Stomach smooth muscle (tissue), 2 donors: Measurements from ENCODE around the gene TNFAIP8L1.

Experiments used
- H3K27ac ChIP-seq: one replicate; pipeline ENCODE4 v1.7.0; 2013; ENCODE audit warnings: mild to moderate bottlenecking, low read length, inconsistent platforms
- H3K27me3 ChIP-seq, 2 donors: one replicate each; pipeline ENCODE4 v1.7.0; 2013; ENCODE audit warnings: low read length in 2 of 2; ENCODE audit not compliant: insufficient read depth in 2 of 2, control insufficient read depth in 1 of 2
- H3K36me3 ChIP-seq, 2 donors: one replicate each; pipeline ENCODE4 v1.7.0; 2013; ENCODE audit warnings: low read length in 2 of 2; ENCODE audit not compliant: control insufficient read depth in 2 of 2, insufficient read depth in 2 of 2
- H3K4me1 ChIP-seq: one replicate; pipeline ENCODE4 v1.7.0; 2013; ENCODE audit warnings: low read length; ENCODE audit not compliant: control insufficient read depth, insufficient read depth
- H3K4me3 ChIP-seq, 2 donors: one replicate each; pipeline ENCODE4 v1.7.0; 2013; ENCODE audit warnings: low read length in 2 of 2
- H3K9ac ChIP-seq, 2 donors: one replicate each; pipeline ENCODE4 v1.7.0; 2013; ENCODE audit warnings: low read length in 2 of 2, mild to moderate bottlenecking in 1 of 2
- H3K9me3 ChIP-seq, 2 donors: one replicate each; pipeline ENCODE4 v1.7.0; 2013; ENCODE audit warnings: low read length in 2 of 2; ENCODE audit not compliant: control insufficient read depth in 2 of 2
- donor health status: healthy.
- donor health status: Pancreatic carcinoma.

The TNFAIP8L1 gene

GRCh38 chr19:4597975-4598671, 41.2 kb upstream of the TNFAIP8L1 start:
- Histone ChIP-seq H3K9me3 (no peaks in the 10 kb centered on the region), H3K9ac (no peak overlapping the region), H3K27ac (no peak overlapping the region), H3K4me3 (peak overlapping the region in 1 of 2 donors; percentile 15), H3K4me1 (peaks cover 3% of the 10 kb centered on the region), H3K36me3 (no peaks in the 10 kb centered on the region), H3K27me3 (peaks cover 36 to 37% of the 10 kb centered on the region in 2 donors)

GRCh38 chr19:4598712-4599111, 40.6 kb upstream of the TNFAIP8L1 start:
- Histone ChIP-seq H3K27ac (no peak overlapping the region), H3K9ac (no peak overlapping the region), H3K36me3 (no peaks in the 10 kb centered on the region), H3K27me3 (peaks cover 36 to 37% of the 10 kb centered on the region in 2 donors), H3K9me3 (no peaks in the 10 kb centered on the region), H3K4me1 (peaks cover 3% of the 10 kb centered on the region), H3K4me3 (no peak overlapping the region)

GRCh38 chr19:4600082-4600481, 39.2 kb upstream of the TNFAIP8L1 start:
- no peaks in the 10 kb centered on the region for H3K36me3 ChIP-seq
- no peak overlapping the region for H3K27ac ChIP-seq
- H3K27me3 ChIP-seq: peaks cover 36 to 42% of the 10 kb centered on the region in 2 donors
- H3K9ac ChIP-seq: no peak overlapping the region
- H3K4me1 ChIP-seq: peaks cover 3% of the 10 kb centered on the region
- H3K4me3 ChIP-seq: no peak overlapping the region
- no peaks in the 10 kb centered on the region for H3K9me3 ChIP-seq

DNA sequence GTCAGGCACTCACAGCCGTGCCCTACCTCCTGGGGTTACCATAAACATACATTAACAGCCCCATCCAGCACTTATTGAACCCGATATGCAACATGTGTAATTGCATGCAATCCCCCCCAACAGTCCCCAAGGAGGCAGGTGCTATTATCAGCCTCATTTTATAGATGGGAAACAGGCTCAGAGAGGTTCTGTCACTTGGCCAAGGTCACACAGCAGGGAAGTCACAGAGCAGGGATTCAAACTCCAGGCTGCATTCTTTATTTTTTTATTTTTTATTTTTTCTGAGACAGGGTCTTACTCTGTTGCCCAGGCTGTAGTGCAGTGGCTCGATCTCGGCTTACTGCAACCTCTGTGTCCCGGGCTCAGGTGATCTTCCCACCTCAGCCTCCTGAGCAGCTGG, 38.4 kb upstream of the TNFAIP8L1 start:
- H3K9me3 ChIP-seq: no peaks in the 10 kb centered on the region
- H3K4me3 ChIP-seq: no peak overlapping the region
- peaks cover 3% of the 10 kb centered on the region for H3K4me1 ChIP-seq
- H3K36me3 ChIP-seq: no peaks in the 10 kb centered on the region
- no peak overlapping the region for H3K27ac ChIP-seq
- H3K27me3 ChIP-seq: peaks cover 36 to 43% of the 10 kb centered on the region in 2 donors
- no peak overlapping the region for H3K9ac ChIP-seq

DNA sequence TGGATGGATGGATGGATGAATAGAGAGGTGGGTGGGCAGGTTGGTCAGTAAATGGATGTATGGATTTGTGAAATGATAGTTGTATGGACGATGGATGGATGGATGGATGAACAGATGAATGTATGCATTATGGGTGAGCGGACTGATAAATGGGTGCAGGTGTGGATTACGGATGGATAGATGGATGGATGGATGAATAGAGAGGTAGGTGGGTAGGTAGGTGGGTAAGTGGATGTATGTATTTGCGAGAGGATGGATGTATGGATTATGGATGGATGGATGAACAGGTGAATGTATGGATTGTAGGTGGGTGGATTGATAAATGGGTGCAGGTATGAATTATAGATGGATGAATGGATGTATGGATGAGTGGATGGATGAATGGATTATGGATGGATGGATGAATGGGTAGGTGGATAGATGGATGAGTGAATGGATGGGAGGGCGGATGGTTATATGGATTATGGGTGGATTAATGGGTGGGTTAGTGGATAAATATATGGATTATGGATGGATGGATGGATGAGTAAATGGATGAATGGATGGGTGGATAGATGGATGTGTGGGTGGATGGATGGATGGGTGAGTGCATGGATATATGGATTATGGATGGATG, 37.0 kb upstream of the TNFAIP8L1 start:
- no peak overlapping the region for H3K27ac ChIP-seq
- no peak overlapping the region for H3K9ac ChIP-seq
- H3K27me3 ChIP-seq: peaks cover 35 to 42% of the 10 kb centered on the region in 2 donors
- H3K4me1 ChIP-seq: peaks cover 3% of the 10 kb centered on the region
- no peak overlapping the region for H3K4me3 ChIP-seq
- H3K36me3 ChIP-seq: no peaks in the 10 kb centered on the region
- no peaks in the 10 kb centered on the region for H3K9me3 ChIP-seq

- Histone ChIP-seq H3K4me3 (no peak overlapping the region), H3K36me3 (no peaks in the 10 kb centered on the region), H3K27ac (no peak overlapping the region), H3K9ac (no peak overlapping the region), H3K27me3 (peaks cover 32 to 40% of the 10 kb centered on the region in 2 donors), H3K4me1 (peaks cover 3% of the 10 kb centered on the region), H3K9me3 (no peaks in the 10 kb centered on the region)
Measured at GRCh38 chr19:4602915-4603314, 36.4 kb upstream of the TNFAIP8L1 start.

DNA sequence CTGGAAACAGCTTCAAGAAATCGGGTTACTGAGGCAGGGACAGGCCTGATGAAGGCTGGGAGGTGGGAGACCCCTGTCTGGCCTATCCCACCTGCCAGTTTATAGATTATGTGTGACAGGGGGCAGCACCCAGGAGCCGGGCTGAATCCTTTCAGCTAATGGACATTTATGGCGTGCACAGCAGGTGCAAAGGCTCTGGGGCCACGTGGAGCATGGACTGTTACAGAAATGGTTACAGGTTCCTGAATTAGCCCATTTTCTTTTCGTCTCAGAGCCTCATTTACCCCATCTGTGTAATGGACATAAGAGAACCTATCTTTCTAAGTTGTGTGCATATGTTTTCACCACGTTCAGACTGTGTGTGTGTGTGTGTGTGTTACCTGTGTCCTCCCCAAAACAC, 34.4 kb upstream of the TNFAIP8L1 start:
- Histone ChIP-seq H3K27me3 (peaks cover 17 to 30% of the 10 kb centered on the region in 2 donors), H3K9me3 (no peaks in the 10 kb centered on the region), H3K9ac (no peak overlapping the region)

GRCh38 chr19:4606181-4606580, 33.1 kb upstream of the TNFAIP8L1 start:
- Histone ChIP-seq H3K27me3 (peaks cover 12 to 19% of the 10 kb centered on the region in 2 donors), H3K36me3 (no peaks in the 10 kb centered on the region), H3K4me1 (peaks cover 2% of the 10 kb centered on the region), H3K9ac (no peak overlapping the region), H3K4me3 (no peak overlapping the region), H3K27ac (no peak overlapping the region), H3K9me3 (no peaks in the 10 kb centered on the region)

More for the DNA sequence above, 34.4 kb upstream of the TNFAIP8L1 start:
- Histone ChIP-seq H3K4me1 (peaks cover 2% of the 10 kb centered on the region), H3K4me3 (no peak overlapping the region), H3K36me3 (no peaks in the 10 kb centered on the region), H3K27ac (no peak overlapping the region)

DNA sequence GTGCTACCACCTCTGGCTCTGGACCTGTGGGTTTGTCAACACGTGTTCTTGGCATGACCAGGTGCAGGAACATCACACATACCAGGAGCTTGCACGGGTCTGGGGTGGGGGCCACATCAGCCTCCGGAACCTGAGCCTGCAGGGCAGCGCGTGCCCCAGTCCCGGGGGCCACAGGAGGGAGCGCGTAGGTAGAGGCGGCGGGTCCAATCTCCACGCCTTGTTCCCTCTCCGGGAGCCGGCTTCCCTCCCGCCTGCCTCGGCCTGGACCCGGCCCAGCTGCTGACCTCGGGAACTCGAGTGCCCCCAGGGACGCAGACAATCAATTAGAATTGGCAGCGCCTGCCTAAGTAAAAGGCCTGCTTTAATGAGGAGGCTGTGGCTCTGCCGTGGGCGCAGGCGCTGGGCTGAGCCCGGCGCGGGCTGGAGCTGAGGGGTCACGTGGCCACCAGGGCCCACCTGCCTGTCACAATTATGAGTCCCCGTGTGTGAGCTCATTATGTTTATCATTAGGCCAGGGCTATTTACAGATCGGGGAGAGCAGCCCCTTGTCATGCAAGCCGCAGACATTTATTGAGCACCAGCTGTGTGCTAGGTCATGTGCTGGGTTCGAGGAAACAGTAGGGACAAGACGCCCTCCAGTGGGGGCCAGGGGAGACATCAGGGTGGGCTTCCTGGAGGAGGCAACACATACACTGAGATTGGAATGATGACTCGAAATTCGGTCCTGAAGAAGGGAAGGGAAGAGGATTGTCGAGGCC, 32.2 kb upstream of the TNFAIP8L1 start:
- no peak overlapping the region for H3K9ac ChIP-seq
- H3K4me1 ChIP-seq: peaks cover 2% of the 10 kb centered on the region
- no peak overlapping the region for H3K27ac ChIP-seq
- H3K9me3 ChIP-seq: no peaks in the 10 kb centered on the region
- no peak overlapping the region for H3K4me3 ChIP-seq
- no peaks in the 10 kb centered on the region for H3K36me3 ChIP-seq
- H3K27me3 ChIP-seq: peaks cover 14 to 15% of the 10 kb centered on the region in 2 donors

GRCh38 chr19:4609878-4610511, 29.3 kb upstream of the TNFAIP8L1 start:
- Histone ChIP-seq H3K9ac (no peak overlapping the region), H3K27ac (no peak overlapping the region), H3K27me3 (peaks cover 9 to 15% of the 10 kb centered on the region in 2 donors), H3K4me1 (peaks cover 2% of the 10 kb centered on the region), H3K4me3 (no peak overlapping the region), H3K9me3 (no peaks in the 10 kb centered on the region), H3K36me3 (no peaks in the 10 kb centered on the region)
